Fibroblast of lung (primary cell): ENCODE data around the gene ZNF793. TPM values are rescaled to one million over a fixed set of nuclear protein-coding genes. Genes with fewer than 3 reads are reported as not detected.

Source experiments
- DNase-seq, 2 donors: peaks; one replicate each; pipeline versions ENCODE4 v3.0.0 to v3.0.0-alpha.2; 2010; ENCODE audit warnings: low read depth in 2 of 2
- H2AFZ ChIP-seq: 2 replicates; pipeline ENCODE4 v1.5.1; 2012; ENCODE audit warnings: low read length, control low read depth, inconsistent platforms
- H3K27ac ChIP-seq: 2 replicates; pipeline ENCODE4 v1.5.1; 2011; ENCODE audit warnings: low read length, control low read depth; ENCODE audit not compliant: insufficient read depth
- H3K27me3 ChIP-seq: 2 replicates; pipeline ENCODE4 v1.5.1; 2011; ENCODE audit warnings: mild to moderate bottlenecking, low read length; ENCODE audit not compliant: control insufficient read depth, insufficient read depth
- H3K36me3 ChIP-seq: 2 replicates; pipeline ENCODE4 v1.5.1; 2011; ENCODE audit warnings: low read length; ENCODE audit not compliant: control insufficient read depth, insufficient read depth
- H3K4me1 ChIP-seq: 2 replicates; pipeline ENCODE4 v1.5.1; 2011; ENCODE audit warnings: low read length; ENCODE audit not compliant: control insufficient read depth, insufficient read depth; ENCODE audit errors: extremely low read depth
- H3K4me2 ChIP-seq: 2 replicates; pipeline ENCODE4 v1.5.1; 2011; ENCODE audit warnings: low read length, control low read depth; ENCODE audit not compliant: insufficient read depth; ENCODE audit errors: extremely low read depth
- H3K4me3 ChIP-seq, 4 experiments: fragments of 200-600 bp in 1 of 4; sonication (generic) in 1 of 4; replicated peaks in 1 of 4; 2 replicates each; pipeline ENCODE4 v1.5.1; 2011 to 2016; ENCODE audit warnings: low read length in 4 of 4, low read depth in 3 of 4, mild to moderate bottlenecking in 3 of 4, control low read depth in 2 of 4, inconsistent platforms in 1 of 4, mixed read lengths in 1 of 4; ENCODE audit not compliant: insufficient read depth in 1 of 4; ENCODE audit errors: control extremely low read depth in 1 of 4
- H3K79me2 ChIP-seq: 2 replicates; pipeline ENCODE4 v1.5.1; 2012; ENCODE audit warnings: mild to moderate bottlenecking, low read length, inconsistent platforms; ENCODE audit not compliant: control insufficient read depth, insufficient read depth
- H3K9ac ChIP-seq: 2 replicates; pipeline ENCODE4 v1.5.1; 2011; ENCODE audit warnings: mild to moderate bottlenecking, low read length, control low read depth; ENCODE audit not compliant: insufficient read depth
- H3K9me3 ChIP-seq: 2 replicates; pipeline ENCODE4 v1.5.1; 2012; ENCODE audit warnings: low read depth, low read length; ENCODE audit not compliant: control insufficient read depth, insufficient read depth
- H4K20me1 ChIP-seq: 2 replicates; pipeline ENCODE4 v1.5.1; 2011; ENCODE audit warnings: low read length; ENCODE audit not compliant: control insufficient read depth, insufficient read depth; ENCODE audit errors: extremely low read depth
- EZH2 ChIP-seq: IDR thresholded peaks from 2 replicates; pipeline ENCODE4 v1.5.1; 2012; ENCODE audit warnings: low read length, control low read depth, mild to moderate bottlenecking; ENCODE audit errors: missing control alignments
- polyA minus RNA-seq: library from RNA; depleted of rRNA, polyadenylated mRNA; stranded (reverse); fragments of >200 nt; gene quantifications from 2 replicates; pipeline ENCODE4 v1.2.3, GENCODE V29; 2011; ENCODE audit warnings: low replicate concordance
- polyA plus RNA-seq, 2 donors: library from polyadenylated mRNA; depleted of rRNA in 1 of 2; stranded (reverse) in 1 of 2; unstranded in 1 of 2; fragments of >200 nt; gene quantifications; 2 replicates each; pipeline ENCODE4 v1.2.1, GENCODE V29; 2011 to 2012; ENCODE audit warnings: missing spikeins in 1 of 2
- total RNA-seq: library from RNA; depleted of rRNA; stranded (reverse); fragments of >200 nt; gene quantifications from 2 replicates; pipeline ENCODE4 v1.2.1, GENCODE V29; 2014
- TF ChIP-seq, protein P1 (sequence below), 2 donors: IDR thresholded peaks in 1 of 2; conservative IDR thresholded peaks in 1 of 2; 1 replicate in 1 of 2; 2 replicates in 1 of 2; pipeline ENCODE4 v1.5.1; 2011 to 2012; ENCODE audit warnings: low read length in 2 of 2, control low read depth in 1 of 2, inconsistent platforms in 1 of 2, low read depth in 1 of 2, mild to moderate bottlenecking in 1 of 2

ZNF793 gene
- 2.6 and 5.9 TPM in 2 replicates for total RNA-seq
- polyA plus RNA-seq: 1.6 and 1.7 TPM in 2 replicates
- 1.5 and 2.1 TPM in 2 replicates for polyA plus RNA-seq (2012)
- polyA minus RNA-seq: 0.70 and 1.8 TPM in 2 replicates

DNA sequence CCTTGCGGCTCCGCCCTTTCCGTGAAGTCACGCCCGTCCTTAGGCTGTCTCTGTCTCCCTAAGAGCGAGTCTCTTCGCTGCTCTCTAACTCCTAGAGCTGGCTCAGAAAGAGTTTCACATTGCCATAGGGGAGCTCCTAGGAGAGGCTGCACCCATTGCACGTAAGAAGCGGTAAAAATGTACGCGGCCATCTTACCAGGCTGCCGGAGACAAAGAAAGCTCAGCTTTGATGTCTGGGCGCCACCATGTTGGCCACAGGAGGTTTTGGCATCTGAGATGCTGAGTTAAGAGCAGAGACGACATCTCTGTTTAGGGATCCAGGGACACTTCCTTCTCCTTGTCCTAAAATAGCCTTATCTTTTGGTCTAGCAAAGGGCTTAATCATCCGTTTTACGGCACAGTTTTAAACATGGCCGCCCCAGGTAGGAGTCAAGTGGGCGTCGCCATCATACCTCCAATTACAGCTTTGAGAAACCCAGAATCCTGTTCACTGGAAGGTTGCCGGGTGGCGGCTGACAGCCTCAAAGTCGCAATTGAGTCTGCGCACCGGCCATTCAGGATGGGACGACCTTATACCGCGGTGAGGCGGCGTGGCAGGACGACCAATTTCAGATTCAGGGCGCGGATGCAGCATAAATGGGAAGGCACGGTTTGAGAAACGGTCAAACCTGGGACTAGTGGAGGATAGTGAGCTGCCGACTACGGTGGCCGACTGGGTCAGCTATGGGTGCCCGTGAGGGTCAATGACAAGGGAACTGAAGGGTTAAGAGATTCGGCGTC, at the start of gene ZNF793:
TSS of gene ZNF793 (plus strand) at position 553 of the 780 bp plus-strand sequence. CDS start 16,501 bp downstream, outside the sequence.
- H3K4me1 ChIP-seq: no peaks in the 10 kb centered on the region
- H3K36me3 ChIP-seq: no peaks in the 10 kb centered on the region
- no peaks in the 10 kb centered on the region for H3K79me2 ChIP-seq
- H3K9me3 ChIP-seq: no peaks in the 10 kb centered on the region
- H3K4me3 ChIP-seq: peak within 1 kb of the TSS; percentile 57 to 91 (median 69)
- TF ChIP-seq EZH2: no peak
- TF ChIP-seq, protein P1, sequence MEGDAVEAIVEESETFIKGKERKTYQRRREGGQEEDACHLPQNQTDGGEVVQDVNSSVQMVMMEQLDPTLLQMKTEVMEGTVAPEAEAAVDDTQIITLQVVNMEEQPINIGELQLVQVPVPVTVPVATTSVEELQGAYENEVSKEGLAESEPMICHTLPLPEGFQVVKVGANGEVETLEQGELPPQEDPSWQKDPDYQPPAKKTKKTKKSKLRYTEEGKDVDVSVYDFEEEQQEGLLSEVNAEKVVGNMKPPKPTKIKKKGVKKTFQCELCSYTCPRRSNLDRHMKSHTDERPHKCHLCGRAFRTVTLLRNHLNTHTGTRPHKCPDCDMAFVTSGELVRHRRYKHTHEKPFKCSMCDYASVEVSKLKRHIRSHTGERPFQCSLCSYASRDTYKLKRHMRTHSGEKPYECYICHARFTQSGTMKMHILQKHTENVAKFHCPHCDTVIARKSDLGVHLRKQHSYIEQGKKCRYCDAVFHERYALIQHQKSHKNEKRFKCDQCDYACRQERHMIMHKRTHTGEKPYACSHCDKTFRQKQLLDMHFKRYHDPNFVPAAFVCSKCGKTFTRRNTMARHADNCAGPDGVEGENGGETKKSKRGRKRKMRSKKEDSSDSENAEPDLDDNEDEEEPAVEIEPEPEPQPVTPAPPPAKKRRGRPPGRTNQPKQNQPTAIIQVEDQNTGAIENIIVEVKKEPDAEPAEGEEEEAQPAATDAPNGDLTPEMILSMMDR (conservative IDR thresholded peaks at IDR 0.05 in 1 of 2, IDR thresholded peaks at IDR 0.05 in 1 of 2; ENCODE audit: low read depth in 1 of 2, low read length in 2 of 2): no peak
- H3K9ac ChIP-seq: peak within 1 kb of the TSS; percentile 69
- peak within 1 kb of the TSS; percentile 83 for H3K4me2 ChIP-seq
- H4K20me1 ChIP-seq: no peaks in the 10 kb centered on the region
- H2AFZ ChIP-seq: peak within 1 kb of the TSS; percentile 96
- peak within 1 kb of the TSS; percentile 82 for H3K27ac ChIP-seq
- DNase-seq: peak; percentile 89 to 92
- H3K27me3 ChIP-seq: no peaks in the 10 kb centered on the region

DNA sequence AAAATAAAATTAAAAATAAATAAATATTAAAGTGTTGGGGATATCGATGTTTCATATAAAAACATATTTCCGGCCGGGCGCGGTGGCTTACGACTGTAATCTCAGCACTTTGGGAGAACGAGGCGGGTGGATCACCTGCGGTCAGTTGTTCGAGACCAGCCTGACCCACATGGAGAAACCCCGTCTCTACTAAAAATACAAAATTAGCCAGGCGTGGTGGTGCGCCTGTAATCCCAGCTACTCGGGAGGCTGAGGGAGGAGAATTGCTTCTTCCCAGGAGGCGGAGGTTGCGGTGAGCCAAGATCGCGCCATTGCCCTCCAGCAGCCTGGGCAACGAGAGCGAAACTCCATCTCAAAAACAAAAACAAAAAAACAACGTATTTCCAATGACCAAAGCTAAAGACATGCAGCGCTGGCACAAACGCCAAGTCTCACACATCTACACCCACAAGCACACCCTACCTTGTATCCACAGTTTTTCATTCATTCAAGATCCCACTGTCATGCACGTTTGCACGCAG, 40.4 kb upstream of the ZNF793 start:
- Histone ChIP-seq H3K9me3 (no peaks in the 10 kb centered on the region), H3K4me3 (peak overlapping the region; percentile 84 to 97 (median 90)), H2AFZ (peak overlapping the region; percentile 99), H3K4me1 (no peaks in the 10 kb centered on the region), H3K36me3 (peaks cover under 1% of the 10 kb centered on the region), H4K20me1 (no peaks in the 10 kb centered on the region), H3K27me3 (no peaks in the 10 kb centered on the region), H3K4me2 (peak overlapping the region; percentile 68), H3K9ac (peak overlapping the region; percentile 81), H3K79me2 (peaks cover 1% of the 10 kb centered on the region), H3K27ac (peak overlapping the region; percentile 78)
- DNase-seq: no peak
- TF ChIP-seq, protein P1 (conservative IDR thresholded peaks at IDR 0.05 in 1 of 2, IDR thresholded peaks at IDR 0.05 in 1 of 2; ENCODE audit: low read depth in 1 of 2, low read length in 2 of 2): no peak
- TF ChIP-seq EZH2: no peak

DNA sequence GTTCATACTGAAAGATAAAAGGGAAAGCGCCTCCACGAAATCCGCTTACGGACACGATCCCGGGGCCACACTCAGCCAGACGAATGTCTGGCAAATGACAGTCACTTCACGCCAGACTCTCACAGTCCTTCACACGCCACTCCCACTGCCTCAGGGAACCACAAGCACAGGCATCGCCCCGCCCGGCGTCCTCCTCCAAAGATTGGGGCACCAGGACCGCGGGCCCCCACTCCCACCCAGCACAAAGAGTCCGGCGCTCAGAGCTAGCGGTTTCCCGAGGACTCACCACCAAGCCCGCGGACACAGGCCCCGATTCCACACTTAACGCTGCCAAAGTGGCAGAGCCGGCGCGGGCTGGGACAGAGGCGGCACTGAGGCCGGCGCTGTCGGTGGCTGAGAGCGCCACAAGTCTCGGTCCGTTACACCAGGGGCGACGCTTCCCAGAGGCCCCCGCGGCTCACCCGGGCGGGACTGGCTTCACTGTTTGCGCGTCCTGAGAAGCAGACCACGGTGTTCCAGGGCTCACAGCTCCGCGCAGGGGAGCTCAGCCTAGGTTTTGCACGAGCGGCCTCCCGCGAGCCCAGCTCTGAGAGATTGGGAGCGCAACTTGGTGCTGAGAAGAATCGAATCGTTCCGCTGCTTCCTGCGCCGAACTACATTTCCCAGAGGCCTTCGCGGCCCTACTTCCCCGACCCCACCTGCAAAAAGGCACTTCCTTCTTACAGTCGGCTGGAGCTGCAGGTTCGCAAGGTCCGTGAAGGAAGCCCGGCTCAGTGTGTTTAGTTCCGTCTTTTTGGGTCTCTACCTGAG, 39.7 kb upstream of the ZNF793 start, which contains the start of gene ZNF569:
TSS of gene ZNF569 (minus strand) at position 647 of the 810 bp plus-strand sequence. CDS start 22,523 bp downstream, outside the sequence.
- H3K9me3 ChIP-seq: no peaks in the 10 kb centered on the region

More for the DNA sequence above, 39.7 kb upstream of the ZNF793 start, which contains the start of gene ZNF569:
- no peaks in the 10 kb centered on the region for H3K27me3 ChIP-seq
- H3K79me2 ChIP-seq: peaks cover 1% of the 10 kb centered on the region
- H3K4me2 ChIP-seq: peak within 1 kb of the TSS; percentile 73
- TF ChIP-seq, protein P1 (conservative IDR thresholded peaks at IDR 0.05 in 1 of 2, IDR thresholded peaks at IDR 0.05 in 1 of 2; ENCODE audit: low read depth in 1 of 2, low read length in 2 of 2): no peak
- TF ChIP-seq EZH2: no peak
- no peaks in the 10 kb centered on the region for H4K20me1 ChIP-seq
- H2AFZ ChIP-seq: peak within 1 kb of the TSS; percentile 99
- H3K36me3 ChIP-seq: peaks cover 2% of the 10 kb centered on the region
- H3K4me1 ChIP-seq: no peaks in the 10 kb centered on the region
- peak within 1 kb of the TSS; percentile 84 to 97 (median 90) for H3K4me3 ChIP-seq
- DNase-seq: peak; percentile 96 to 97
- H3K27ac ChIP-seq: peak within 1 kb of the TSS; percentile 78
- H3K9ac ChIP-seq: peak within 1 kb of the TSS; percentile 81
